ENCODE measurements around the gene CLSTN2.
A peak's percentile ranks its signal among the peaks of the same experiment; 100 is the strongest.

CLSTN2 gene

GRCh38 chr3:140246578-140246977, 311.6 kb downstream of the CLSTN2 start:
- DNase-seq, result no peak

- DNase-seq, result no peak
Measured at GRCh38 chr3:140247775-140248174, 312.8 kb downstream of the CLSTN2 start.

GRCh38 chr3:140249188-140249587, 314.2 kb downstream of the CLSTN2 start:
- DNase-seq, result no peak

- DNase-seq, result no peak
Measured at GRCh38 chr3:140250010-140250855, 315.2 kb downstream of the CLSTN2 start.

GRCh38 chr3:140250945-140251344, 316.0 kb downstream of the CLSTN2 start:
- no peak for DNase-seq

GRCh38 chr3:140251678-140252077, 316.7 kb downstream of the CLSTN2 start:
- DNase-seq, result peak; percentile 73

- no peak for DNase-seq
Measured at GRCh38 chr3:140252812-140253656, 318.0 kb downstream of the CLSTN2 start.

GRCh38 chr3:140258222-140258724, 323.3 kb downstream of the CLSTN2 start:
- no peak for DNase-seq

- peak; percentile 26 for DNase-seq
Measured at GRCh38 chr3:140265302-140265701, 330.3 kb downstream of the CLSTN2 start.

- DNase-seq, result no peak
Measured at GRCh38 chr3:140268103-140268502, 333.1 kb downstream of the CLSTN2 start.

- DNase-seq, result no peak
Measured at GRCh38 chr3:140268610-140269009, 333.6 kb downstream of the CLSTN2 start.

GRCh38 chr3:140270329-140270728, 335.3 kb downstream of the CLSTN2 start:
- no peak for DNase-seq

- DNase-seq, result no peak
Measured at GRCh38 chr3:140273542-140274195, 338.7 kb downstream of the CLSTN2 start.

- DNase-seq, result no peak
Measured at GRCh38 chr3:140274429-140274828, 339.4 kb downstream of the CLSTN2 start.

GRCh38 chr3:140276703-140277102, 341.7 kb downstream of the CLSTN2 start:
- DNase-seq, result peak; percentile 44

- no peak for DNase-seq
Measured at GRCh38 chr3:140277886-140278285, 342.9 kb downstream of the CLSTN2 start.

GRCh38 chr3:140284372-140284771, 349.4 kb downstream of the CLSTN2 start:
- DNase-seq, result no peak

GRCh38 chr3:140285380-140285779, 350.4 kb downstream of the CLSTN2 start:
- peak; percentile 66 for DNase-seq

GRCh38 chr3:140288595-140288994, 353.6 kb downstream of the CLSTN2 start:
- no peak for DNase-seq

GRCh38 chr3:140290105-140290504, 355.1 kb downstream of the CLSTN2 start:
- DNase-seq, result no peak

- DNase-seq, result no peak
Measured at GRCh38 chr3:140292170-140292569, 357.2 kb downstream of the CLSTN2 start.

- peak; percentile 6 for DNase-seq
Measured at GRCh38 chr3:140292684-140293083, 357.7 kb downstream of the CLSTN2 start.

- DNase-seq, result no peak
Measured at GRCh38 chr3:140294058-140294457, 359.1 kb downstream of the CLSTN2 start.

All from NCI-H69 (cell line).